Midbrain (tissue), 1 donor: ENCODE data around the gene GAD2.

Source experiments
- DNase-seq: peaks from one replicate; lab custom pipeline; 2025; lab: John Stamatoyannopoulos, UW

Gene GAD2

DNA sequence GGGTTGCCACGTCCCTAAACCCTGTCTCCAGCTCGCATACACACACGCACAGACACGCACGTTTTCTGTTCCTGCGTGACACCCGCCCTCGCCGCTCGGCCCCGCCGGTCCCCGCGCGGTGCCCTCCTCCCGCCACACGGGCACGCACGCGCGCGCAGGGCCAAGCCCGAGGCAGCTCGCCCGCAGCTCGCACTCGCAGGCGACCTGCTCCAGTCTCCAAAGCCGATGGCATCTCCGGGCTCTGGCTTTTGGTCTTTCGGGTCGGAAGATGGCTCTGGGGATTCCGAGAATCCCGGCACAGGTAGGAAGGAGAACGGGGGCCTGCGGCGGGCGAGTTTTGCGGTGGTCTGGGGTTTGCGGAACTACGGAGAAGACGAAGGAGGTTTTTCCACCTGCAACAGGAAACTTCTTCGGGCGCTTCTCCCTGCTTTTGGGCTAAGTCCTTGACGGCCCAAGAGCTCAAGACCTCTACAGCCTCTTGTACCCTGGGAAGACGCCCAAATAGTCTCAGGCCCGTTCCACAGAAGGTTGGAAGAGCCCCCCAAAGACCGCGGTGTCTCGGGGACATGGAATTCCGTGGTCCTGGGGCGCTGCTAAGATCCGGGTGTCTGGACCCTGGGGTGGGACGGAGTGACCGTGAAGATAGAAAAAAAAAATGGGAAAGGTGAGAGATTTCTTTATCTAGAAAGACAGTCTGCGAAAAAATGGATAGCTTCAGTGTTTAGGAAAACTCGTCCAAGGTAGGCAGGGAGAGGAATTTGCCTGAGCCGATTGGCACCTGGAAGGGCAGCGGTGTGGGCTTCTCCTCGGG lies at the start of gene GAD2:
Gene GAD2 (plus strand): TSS at position 190 of the 811 bp plus-strand sequence. CDS start 36 bp downstream, at position 226.
- DNase-seq: no peak

GRCh38 chr10:26169466-26169865 lies 47.1 kb upstream of the GAD2 start:
- DNase-seq: no peak

DNA sequence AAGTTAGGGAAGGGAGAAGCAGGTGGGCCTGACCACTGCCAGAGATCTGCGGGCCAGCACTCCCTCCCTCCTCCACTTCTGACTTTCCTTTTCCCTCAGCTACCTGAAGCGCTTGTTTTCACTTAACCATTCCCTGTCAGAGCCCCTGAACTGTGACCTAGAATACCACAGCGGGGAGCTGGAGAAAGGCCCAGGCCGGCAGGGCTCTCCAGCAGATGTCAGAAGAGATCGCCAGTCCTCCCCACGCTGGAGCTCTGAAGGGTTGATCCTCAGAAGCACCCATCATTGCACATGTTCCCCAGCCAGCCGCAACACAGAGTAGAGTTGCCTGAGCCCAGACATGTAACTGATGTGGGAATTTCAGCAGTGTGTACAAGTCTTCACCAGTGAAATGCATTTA lies 44.4 kb upstream of the GAD2 start:
- DNase-seq: no peak

DNA sequence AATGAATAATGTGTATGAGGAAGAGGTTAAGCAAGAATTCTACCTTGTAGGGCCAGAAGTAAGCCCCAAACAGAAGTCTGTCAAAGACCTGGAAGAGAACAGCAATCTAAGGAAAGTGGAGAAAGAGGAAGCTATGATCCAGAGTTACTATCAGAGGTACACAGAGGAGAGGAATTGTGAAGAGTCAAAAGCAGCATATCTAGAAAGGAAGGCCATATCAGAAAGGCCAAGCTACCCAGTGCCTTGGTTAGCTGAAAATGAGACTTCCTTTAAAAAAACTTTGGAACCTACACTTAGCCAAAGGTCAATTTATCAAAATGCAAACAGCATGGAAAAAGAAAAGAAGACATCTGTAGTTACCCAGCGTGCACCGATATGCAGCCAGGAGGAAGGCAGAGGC lies 42.7 kb upstream of the GAD2 start:
- DNase-seq: no peak

- no peak for DNase-seq
These were observed 39.2 kb upstream of the GAD2 start for GRCh38 chr10:26177341-26177740.

- no peak for DNase-seq
These were observed 22.3 kb upstream of the GAD2 start for GRCh38 chr10:26194275-26194674.

DNA sequence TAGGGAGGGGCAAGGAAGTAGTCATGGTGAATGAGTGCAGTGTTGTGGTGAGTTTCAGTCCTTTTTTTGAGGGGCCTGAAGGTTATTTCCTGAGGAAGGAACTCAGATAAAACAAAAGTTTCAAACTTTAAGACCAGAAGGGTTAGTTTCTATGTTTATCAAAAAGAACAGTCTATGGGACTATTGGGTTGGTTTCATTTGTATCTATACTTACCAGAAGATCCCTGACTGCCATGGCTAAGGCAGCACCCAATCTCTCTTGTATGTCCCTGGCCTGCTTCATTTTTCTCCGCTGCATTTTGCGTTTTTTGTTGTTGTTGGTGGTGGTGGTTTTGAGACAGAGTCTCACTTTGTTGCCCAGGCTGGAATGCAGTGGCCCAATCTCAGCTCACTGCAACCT lies 19.3 kb upstream of the GAD2 start:
- no peak for DNase-seq

GRCh38 chr10:26198119-26198518 lies 18.5 kb upstream of the GAD2 start:
- no peak for DNase-seq

DNA sequence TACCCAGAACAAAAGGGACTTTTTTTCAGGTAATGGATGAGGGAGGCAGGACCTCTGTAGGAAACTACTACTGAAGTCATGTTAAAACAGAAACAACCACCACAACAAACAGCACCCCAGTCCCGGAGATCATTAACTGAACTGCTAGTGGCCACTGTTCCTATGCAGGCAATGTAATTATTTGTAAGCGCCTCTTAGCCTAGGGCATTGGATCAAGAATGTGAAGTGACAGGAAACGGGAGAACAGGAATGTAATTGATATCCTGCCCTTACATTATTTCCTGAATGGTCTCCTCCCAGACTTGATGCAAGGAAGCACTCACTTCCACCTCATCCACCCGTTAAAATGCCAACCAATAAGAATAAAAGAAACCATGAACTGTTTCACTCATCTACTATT lies 16.7 kb upstream of the GAD2 start:
- no peak for DNase-seq

GRCh38 chr10:26205223-26205622 lies 11.4 kb upstream of the GAD2 start:
- DNase-seq: no peak

DNA sequence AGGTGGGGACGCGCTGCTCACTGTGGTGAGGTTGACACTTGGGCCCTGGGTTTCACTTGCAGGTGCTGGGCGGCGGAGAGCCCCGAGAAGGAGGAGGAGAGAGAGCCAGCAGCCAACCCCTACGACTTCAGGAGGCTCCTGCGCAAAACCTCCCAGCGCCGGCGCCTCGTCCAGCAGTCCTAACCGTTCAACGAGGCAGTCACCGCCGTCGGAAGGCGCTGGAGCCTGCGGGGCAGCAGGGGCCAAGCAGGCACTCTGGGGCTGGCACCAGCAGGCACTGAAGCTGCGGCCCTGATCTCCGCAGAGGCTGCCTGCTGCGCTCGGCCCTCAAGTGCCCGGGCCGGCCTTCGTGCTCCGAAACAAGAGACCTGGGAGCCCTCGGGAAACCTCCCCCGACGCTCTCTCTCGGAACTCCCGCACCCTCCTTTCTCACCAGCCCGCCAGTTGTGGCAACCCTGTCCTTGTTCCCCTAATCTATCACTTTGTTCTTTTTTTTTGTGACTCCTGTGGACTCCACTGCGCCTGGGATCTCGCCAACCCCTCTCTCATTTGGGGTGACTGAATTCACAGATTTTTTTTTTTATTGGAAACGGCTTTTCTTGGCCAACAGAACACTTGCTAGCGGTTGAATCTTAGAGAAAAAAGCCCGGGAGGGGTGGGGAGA lies 4.7 kb upstream of the GAD2 start:
- no peak for DNase-seq

DNA sequence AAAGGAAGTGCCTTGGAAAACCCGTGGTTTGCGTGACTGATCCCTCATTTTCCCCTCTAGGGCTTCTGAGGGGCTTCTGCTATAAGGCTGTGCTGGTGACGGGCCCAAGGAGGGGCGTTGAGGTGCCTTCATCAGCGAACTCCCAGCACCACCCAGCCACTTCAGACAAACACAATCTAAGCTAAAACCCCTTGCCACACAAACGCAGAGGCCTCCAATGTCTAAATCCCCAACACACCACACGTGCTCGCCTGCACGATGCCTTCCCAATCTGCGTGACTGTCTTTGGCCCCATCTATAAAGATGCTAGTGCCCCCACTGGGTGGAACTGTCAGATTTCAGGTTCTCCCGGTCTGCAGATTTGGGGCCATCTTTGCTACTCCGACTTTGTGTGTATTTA lies 4.1 kb upstream of the GAD2 start:
- no peak for DNase-seq

GRCh38 chr10:26213157-26213800 lies 3.3 kb upstream of the GAD2 start:
- no peak for DNase-seq

- DNase-seq: no peak
These were observed 2.6 kb upstream of the GAD2 start for GRCh38 chr10:26214004-26214403.

DNA sequence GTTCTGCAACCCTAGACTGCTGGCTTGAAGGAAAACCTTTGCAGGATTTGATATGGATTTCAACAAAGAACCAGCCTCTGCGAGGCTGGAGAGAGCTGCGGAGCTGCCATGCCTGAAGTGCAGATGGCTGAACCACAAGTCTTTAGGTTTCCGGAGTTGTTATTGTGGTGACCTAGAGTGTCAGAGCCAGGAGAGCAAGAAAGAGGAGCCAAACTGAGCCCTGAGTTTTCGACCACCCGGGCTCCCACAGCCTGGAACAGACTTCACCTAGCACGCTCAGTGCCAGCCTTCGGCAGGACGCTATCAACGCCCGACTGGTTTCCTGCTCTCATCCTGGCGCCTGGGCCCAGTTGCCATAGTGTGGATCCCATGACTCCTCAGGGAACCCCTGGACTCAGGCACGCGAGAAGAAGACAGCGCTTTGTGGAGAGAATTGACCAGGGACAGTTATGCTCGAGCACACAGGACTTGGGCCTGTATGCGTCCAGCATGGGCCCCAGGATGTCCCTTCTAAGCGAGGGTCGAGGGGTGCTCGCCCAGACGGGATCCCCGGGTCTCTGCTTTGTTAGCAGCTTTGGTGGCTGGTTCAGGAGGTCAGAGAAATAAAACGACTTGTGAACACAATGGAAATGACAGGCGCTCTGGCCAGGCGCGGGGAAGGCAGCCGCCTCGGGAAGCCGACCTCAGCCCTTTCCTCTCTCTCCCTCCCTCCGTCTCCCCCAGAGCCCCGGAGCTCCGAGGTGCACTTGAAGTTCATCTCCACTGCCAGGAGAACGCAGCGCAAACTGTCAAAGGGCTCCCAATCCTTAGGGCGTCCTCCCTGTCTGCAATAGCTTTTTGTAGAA lies 1.8 kb upstream of the GAD2 start:
- no peak for DNase-seq

- DNase-seq: no peak
These were observed 1.1 kb upstream of the GAD2 start for GRCh38 chr10:26215396-26215934.

- no peak for DNase-seq
These were observed 514 bp upstream of the GAD2 start for GRCh38 chr10:26215935-26216584.

GRCh38 chr10:26217396-26218086 lies 967 bp downstream of the GAD2 start:
- no peak for DNase-seq

- DNase-seq: no peak
These were observed 3.1 kb downstream of the GAD2 start for GRCh38 chr10:26219676-26220075.

- no peak for DNase-seq
These were observed 4.3 kb downstream of the GAD2 start for GRCh38 chr10:26220901-26221300.

GRCh38 chr10:26221541-26221940 lies 5.0 kb downstream of the GAD2 start:
- DNase-seq: no peak
